ENCODE data around the gene ATL2.
"Not testable (repeated sequence)": the region's sequence is repeated elsewhere in the genome, so short reads cannot be mapped to it uniquely, and the experiment has no call there.

ATL2 gene

DNA sequence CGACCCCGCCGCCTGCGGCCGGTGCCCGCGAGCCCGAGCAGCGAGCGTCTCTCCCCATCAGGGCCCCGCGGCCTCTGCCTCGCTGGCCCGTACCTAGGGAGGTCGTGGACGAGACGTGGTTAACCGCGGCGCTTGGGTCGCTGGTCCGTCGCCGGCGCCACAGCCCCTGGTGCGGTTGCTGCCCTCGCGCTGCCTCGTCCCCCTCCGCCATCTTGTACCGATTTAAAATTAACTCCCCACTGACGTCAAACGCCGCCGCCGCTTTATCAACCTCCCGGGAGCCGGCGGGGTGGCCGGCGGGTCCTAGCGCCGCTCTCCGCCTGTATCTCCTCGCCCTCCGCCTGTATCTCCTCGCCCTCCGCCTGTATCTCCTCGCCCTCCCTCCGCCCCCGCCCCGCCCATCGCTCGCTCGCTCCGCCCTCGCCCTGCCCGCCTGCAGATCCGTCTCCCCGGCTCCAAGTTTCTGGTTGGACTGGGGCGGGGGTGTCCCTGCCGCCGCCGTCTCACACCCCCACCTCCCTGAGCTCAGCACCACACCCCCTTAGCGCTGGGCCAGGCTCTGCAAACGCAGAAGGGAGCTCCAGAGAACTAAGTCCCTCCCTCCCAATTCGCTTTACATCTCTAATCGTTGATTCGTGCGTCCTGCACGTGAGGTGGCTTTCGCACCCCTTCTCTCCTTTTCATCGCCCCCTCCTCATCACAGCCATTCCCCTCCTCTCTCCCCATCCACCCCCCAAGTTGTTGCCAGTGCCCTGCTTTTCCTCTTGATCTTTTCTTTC is at the start of gene ATL2:
TSS of gene ATL2 (minus strand) at position 224 of the 779 bp plus-strand sequence. CDS start at position 211, 13 bp downstream.
- DNase-seq = peak; percentile 90

DNA sequence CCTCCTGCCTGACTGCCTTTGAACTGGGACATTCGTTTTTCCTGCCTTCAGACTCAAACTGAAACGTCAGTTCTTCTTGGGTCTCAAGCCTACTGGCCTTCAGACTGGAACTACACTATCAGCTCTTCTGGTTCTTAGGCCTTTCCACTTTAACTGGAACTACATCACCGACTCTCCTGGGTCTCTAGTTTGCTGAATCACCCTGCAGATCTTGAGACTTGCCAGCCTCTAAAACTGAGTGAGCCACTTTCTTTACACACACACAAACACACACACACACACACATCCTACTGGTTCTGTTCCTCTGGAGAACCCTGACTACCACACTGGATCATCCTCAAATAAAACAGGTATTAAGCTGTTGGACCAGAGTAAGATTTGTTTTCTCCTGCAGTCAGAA is 46.7 kb upstream of the ATL2 start:
- no peak for DNase-seq

DNA sequence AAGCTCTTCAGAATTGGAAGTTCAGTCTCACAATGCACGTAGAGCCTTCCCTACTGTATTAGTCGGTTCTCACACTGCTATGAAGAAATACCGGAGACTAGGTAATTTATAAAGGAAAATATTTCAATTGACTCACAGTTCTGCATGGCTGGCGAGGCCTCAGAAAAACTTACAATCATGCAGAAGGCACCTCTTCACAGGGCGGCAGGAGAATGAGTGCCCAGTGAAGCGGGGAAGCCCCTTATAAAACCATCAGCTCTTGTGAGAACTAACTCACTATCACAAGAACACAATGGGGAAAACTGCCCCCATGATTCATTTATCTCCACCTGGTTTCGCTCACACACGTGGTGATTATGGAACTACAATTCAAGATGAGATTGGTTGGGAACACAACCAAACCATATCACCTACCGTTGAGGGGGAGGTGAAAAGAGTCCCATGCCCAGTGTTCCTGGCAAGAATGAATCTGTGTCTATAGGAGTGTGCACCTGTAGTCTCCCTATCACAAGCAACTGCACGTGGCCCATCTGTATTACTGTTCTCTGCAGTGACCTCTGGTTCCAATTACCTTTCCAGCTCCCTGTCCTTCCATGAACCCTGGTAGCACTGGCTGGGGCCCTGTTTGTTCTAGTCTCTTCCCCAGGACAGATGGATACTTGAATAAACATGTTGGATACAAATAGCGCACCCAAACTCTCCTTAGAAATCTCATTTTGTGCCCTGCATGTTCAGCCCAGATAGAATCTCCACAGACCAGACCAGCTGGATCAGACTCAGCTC is 44.4 kb upstream of the ATL2 start:
- DNase-seq = no peak

DNA sequence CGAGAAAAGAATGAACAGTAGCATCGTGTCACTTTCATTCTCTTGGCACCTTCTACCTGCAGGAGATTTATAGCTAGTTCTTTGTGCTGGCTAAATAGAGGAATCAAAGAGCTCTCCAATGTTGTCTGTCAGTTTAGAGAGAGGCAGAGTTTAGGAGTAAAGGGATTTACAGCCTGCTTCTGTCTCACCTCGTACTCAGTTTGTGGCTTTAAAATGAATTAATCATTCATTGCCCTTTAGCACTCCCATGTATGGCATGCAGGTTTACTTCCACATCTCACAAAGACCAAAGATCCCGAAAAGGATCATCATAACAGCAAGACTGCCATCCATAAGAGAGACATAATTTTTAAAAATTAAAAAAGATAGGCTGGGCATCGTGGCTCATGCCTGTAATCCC is 42.4 kb upstream of the ATL2 start:
- DNase-seq = no peak

DNA sequence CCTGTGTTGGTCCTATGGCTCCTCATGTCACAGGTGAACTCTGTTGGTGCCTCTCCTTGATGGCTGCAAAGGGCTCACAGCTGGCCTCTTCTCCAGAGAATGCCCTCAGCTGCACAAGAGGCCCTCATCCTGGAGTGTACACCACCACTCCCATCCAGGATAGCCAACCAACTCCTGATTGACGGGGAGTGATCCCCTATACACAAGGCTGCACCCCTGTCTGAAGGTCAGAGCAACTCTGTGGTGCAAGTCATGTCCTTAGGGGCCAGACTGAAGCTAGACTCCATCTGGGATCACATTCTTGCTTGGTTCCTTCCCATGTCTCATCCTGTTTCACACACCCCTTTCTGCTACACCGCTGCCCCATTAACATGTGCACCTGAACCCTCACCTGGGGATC is 41.7 kb upstream of the ATL2 start:
- DNase-seq = no peak

DNA sequence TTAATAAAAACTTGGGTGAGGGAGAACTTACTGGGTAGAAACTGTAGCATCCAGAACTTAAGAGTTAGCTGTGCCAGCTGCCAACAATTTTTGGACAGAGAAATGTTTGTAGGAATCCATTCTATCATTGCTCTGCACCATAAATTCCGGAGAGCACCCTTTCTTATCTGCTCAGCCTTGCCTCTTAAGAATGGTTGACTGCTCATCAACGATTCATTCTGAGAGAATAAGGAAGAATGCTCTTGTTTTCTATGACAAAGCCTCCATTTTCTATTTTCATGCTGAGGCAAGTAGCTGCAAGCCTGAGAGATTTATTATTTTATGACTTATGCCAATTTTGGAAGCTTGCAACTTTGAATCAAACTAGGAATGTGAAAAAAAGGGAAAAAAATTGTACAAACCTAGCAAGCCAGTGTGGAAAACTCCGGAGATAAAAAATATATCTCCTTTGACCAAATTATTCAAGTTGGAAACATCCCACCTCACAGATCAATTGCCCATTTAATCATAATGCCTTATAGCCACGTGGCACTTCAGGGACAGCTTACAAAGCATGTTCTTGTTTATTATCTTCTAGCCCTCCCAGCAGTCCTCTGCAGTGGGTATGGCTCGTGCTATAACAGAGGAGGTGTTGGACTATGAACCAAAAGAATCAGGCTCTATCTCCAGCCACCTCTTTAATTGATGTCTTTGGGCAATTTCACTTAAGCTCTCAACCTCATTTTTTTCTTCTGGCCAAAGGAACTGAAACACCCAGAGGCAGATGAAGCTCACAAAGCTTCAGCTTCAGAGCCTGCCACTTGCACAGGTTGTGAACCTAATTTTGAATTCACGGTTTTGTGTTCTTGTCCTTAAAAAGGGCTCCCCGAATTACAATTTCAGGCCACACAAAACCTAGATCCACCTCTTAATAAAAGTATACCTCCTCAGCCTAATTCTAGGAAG is 40.9 kb upstream of the ATL2 start:
- no peak for DNase-seq

DNA sequence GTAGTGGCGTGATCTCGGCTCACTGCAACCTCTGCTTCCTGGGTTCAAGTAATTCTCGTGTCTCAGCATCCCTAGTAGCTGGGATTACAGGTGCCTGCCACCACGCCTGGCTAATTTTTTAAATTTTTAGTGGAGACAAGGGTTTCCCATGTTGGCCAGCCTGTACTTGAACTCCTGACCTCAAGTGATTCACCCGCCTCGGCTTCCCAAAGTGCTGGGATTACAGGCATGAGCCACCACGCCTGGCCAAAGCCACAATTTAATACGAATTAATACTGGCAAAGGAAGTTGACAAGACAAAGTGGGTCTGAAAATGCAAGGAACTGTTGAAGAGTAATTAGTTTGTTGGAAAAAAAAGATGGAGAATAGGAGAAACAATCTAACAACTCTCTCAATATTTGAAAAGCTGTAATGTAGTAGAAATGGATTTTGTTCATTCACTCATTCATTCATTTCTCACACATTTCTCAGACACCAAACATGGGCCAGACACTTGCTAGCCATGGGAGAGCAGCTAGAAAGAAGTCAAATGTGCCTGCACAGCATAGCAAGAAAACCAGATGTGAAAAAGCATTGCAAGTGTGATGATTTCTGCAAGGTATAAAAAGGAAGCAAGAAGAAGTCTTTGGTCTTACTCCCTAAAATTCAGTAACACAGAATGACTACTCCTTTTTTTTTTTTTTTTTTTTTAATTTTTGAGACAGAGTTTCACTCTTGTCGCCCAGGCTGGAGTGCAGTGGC is 39.4 kb upstream of the ATL2 start:
- DNase-seq = no peak

DNA sequence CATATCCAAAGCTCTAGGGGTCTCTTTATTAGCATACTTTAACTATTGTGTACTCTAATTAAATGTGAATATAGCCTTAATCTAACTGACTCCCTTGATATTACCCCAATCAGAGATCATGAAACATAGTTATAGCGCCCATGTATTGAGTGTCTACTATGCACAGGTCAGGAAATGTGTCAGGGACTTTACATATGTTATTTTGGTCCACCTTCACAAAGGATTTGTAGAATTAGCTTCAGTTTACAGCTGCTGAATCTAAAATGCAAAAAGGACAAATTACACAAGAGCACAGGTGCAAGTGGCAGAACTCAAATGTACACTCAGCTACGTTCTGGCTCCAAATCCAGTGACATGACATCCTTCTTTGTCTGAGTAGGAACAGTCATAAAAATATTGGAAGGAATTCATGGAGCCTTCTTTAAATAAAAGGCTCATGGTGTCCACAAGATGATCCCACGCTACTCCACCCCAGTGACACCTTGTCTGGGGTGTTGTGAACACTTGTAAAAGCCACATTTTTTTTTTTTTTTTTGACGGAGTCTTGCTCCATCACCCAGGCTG is 38.7 kb upstream of the ATL2 start:
- no peak for DNase-seq

DNA sequence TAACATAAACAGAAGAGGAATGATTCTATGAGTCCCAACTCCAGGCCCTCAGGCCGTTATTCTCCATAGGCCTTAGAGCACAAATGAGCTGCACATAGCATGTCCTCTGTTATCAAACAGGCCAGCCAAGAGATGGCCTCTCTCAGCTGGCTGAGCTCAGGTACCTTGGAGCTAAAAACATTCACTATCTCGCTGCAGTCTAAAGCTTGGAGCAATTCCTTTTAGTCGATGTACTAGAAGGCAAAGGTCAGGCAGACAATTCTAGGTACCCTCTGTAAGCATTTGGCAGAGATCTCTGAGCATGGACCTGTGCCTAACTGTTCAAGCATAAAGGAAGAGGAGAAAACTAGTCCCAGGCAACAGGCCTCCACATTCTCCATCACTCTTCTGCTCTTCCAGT is 38.0 kb upstream of the ATL2 start:
- DNase-seq = no peak

DNA sequence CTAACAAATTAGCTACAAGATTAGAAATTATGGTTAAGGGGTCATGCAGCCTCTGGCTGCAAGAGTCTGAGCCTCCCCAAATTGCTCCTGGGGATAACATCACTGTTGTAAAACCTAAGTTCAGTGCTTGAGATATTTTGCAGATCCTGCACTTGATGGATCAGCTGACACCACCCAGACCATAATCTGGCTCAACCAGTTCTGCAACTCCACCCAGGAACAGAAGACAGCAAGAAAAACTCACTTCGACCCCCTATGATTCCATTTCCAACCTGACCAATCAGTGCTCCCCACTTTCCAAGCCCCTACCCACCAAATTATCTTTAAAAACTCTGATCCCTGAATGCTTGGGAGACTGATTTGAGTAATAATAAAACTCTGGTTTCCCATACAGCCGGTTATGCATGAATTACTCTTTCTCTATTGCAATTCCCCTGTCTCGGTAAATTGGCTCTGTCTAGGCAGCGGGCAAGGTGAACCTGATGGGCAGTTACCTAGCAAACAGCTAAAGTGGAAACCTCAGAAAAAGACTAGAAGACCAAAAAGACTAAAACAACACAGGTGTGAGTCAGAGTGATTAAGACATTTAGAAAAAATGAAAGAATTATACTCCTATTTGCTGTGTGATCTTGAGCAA is 35.3 kb upstream of the ATL2 start:
- not testable (repeated sequence) for DNase-seq

DNA sequence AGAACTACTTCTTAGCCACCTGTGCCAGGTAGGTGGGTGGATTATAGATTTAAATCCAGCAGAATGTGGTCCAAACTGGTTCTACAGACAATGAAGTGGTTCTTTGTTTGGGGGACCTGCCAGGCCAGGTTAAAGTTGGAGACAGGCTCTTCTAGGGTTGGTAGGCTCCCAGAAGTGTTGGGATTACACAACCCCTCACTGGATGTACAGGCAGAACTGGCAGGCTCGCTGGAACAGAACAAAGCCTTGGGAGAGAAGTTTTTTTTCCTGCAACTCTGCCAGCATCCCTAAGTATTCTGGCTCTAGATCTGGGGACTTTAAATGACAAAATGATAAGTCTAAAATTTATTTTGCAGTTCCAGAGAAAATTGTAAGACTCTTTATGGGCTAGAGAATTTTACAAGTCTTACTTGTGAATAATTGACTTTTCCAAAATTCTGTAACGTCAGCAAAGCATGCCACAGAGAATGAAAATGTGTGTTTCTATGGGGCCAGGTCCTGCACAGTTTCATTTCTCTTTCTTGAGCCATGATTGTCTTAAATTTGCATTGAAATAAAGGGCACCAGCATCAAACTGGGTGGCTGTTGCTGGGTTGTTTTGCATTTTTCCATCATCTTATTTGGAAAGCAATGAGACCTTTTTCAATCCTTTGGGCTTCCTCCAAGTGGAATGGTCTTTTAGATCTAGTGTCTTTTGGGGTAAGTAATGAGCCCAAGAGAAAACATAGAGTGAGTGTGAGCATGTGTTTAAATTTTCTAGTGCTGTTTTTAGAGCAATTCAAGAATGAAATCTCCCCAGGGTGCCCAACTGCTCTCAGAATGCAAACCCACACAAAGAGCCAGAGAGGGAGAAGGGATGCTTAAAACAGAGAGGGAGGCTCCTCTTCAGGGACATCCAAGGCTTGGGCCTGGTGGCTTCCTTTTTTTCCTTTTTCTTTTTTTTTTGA is 32.4 kb upstream of the ATL2 start:
- DNase-seq = no peak

DNA sequence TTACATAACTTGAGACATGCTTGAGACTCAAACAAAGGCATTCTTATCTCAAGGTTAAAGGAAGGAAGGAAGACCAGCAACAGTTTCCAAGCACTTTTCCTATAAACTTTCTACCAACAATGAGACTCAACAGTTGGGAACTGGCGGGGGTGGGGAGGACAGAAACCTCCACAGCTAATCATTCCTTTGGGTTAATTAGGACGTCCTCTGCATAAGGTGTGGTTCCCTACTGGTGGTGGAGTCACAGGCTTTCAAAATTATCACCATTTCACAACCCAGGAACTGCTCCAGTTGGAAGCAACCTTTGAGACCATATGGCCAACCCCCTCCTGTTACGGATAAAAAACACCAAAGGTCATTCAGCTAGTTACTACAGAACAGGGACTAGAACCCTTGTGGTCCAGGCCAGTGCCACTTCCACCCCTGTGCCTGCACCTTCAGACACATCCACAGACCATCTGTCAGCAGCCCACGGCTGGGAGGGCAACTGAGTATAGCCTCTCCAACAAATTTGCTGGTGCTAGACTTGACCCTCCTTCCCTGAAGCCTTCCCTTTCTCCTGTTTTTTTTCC is 30.1 kb upstream of the ATL2 start:
- no peak for DNase-seq

DNA sequence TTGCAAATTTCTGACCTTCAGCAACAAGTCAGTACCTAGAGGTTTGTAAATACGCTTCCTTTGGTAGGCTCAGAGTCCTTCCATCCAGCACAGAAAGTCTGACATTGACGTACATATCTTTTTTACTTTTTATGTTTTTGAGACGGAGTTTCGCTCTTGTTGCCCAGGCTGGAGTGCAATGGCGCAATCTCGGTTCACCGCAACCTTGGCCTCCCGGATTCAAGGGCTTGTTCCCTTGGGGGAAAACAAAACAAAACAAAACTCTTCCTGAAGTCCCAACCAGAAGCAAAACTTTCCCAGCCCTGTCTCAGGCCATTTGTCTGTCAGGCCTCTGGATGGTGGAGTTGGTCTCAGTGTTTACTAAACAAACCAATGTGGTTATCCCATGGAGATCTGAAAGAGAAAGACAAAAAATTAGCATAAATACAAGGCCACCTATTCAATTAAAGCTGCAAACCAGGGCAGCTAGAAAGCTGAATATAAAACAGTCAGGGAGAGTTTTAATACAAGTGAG is 29.6 kb upstream of the ATL2 start:
- no peak for DNase-seq

DNA sequence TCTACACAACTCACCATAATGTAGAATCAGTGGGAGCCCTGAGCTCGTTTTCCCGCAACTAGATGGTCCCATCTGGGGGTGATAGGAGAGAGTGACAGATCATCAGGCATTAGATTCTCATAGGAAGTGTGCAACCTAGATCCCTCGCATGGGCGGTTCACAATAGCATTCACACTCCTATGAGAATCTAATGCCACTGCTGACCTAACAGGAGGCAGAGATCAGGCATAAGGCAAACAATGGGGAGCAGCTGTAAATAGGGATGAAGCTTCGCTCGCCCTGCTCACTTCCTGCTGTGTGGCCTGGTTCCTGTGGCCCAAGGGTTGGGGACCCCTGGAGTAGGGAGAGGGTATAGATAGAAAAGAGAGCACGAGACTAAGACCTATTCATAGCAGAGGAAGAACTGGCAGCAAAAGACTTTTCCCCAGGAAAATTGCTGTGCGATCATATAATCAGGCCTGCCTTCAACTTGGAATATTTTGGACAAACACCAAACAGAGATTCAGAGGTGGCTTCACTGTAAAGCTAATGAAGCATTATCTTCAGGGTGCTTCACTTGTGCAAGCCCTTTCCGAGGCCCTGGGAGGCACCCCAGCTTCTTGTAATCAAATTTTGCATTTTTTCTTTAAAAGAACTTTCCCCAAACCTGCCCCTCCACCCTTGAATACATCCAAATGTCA is 29.0 kb upstream of the ATL2 start:
- DNase-seq = no peak

DNA sequence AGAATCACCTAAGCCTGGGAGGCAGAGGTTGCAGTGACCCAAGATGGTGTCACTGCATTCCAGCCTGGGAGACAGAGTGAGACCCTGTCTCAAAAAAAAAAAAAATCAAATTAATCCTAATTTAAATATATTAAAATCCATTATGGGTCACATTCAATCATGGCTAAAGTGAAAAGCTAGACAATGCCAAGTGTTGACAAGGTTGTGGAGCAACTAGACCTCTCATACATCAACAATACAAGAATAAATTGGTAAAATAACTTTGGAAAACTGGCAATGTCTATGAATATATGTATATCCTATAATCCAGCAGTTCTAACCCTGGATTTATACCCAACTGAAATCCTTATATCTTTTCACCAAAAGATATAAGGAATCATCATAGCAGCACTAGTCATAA is 23.4 kb upstream of the ATL2 start:
- DNase-seq = no peak

DNA sequence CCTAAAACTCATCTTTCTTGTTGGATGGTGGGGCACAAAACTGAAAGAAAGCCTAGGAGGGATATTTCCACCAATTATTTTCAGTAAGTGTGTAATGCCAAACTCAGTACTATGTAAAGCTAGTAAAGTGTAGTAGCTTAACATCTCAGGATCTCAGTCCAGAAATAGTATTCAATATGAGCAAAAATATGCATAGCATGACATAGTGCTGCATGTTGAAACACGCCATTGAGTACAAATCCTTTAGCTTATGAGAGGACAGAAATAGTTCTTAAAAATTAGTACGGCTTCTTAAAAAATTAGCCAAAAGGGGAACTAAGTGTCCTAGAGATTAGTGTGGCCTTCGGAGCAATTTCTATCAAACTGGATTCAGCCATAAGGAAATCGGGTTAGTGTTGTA is 21.7 kb upstream of the ATL2 start:
- DNase-seq = no peak

DNA sequence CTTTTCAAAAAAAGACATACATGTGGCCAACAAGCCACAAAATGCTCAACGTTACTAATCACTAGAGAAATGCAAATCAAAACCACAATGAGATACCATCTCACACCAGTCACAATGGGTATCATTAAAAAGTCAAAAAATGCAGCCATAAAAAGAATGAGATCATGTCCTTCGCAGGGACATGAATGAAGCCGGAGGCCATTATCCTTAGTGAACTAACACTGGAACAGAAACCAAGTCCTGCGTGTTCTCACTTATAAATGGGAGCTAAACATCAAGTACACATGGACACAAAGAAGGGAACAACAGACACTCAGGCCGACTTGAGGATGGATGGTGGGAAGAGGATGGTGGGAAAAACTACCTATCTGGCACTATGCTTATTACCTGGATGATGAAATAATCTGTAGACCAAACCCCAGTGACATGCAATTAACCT is 17.8 kb upstream of the ATL2 start:
- no peak for DNase-seq

DNA sequence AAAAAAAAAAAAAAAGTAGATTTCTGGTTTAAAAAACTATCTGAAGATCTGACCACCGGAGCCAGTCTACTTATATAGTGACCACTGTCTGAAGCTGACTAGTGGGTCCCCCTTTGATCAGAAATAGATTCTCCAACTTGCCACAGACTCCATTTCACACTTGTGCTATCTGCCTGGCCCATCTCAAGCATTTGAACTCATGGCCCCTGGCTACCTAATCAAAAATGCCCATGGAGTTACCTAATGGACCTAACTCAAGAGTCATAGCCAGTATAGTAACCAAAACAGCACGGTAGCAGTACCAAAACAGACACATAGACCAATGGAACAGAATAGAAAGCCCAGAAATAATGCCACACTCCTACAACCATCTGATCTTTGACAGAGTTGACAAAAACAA is 17.0 kb upstream of the ATL2 start:
- no peak for DNase-seq

DNA sequence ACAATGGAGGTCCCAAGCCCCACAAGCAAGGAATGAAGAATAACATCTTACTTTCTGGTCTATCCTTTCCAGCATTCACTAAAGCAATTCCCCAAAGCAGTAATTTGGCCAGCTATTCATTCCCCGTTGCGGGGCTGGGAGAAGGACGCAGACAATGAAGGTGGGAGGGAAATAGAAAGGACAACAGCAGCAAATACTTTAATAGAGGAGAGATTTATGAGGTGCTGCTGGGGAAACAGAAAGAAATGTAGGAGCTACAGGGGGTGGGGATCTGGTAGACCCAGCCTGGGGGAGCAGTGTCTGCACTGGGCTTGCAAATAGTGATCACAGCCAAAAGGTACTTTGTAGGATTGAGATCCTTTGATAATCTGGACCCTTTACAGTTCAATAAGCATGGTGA is 13.9 kb upstream of the ATL2 start:
- DNase-seq = no peak
